ENCODE measurements around the gene CUL1. TPM values are rescaled to one million over a fixed set of nuclear protein-coding genes. Genes with fewer than 3 reads are reported as not detected.

Gene CUL1
- total RNA-seq, 2 donors from 2014 or later: 47.0 to 60.0 TPM

GRCh38 chr7:148670807-148671206 lies 27.9 kb upstream of the CUL1 start:
- no peaks in the 10 kb centered on the region for H3K27me3 ChIP-seq (replicated peaks; ENCODE audit: insufficient read depth)
- H3K4me1 ChIP-seq (ENCODE audit: control insufficient read depth in 1 of 2, low read depth in 2 of 2): no peaks in the 10 kb centered on the region
- no peak overlapping the region for H3K27ac ChIP-seq
- ATAC-seq (ENCODE audit: insufficient number of reproducible peaks, low FRiP score, low read depth): no peak
- no peak for TF ChIP-seq CTCF (IDR thresholded peaks at IDR 0.05)
- H3K36me3 ChIP-seq: no peaks in the 10 kb centered on the region
- DNase-seq (ENCODE audit: low spot score): no peak
- no peaks in the 10 kb centered on the region for H3K9me3 ChIP-seq
- no peak overlapping the region for H3K4me3 ChIP-seq

- no peaks in the 10 kb centered on the region for H3K9me3 ChIP-seq
- ATAC-seq (ENCODE audit: insufficient number of reproducible peaks, low FRiP score, low read depth) (no peak), DNase-seq (ENCODE audit: low spot score) (no peak)
- no peak overlapping the region for H3K4me3 ChIP-seq
- no peak overlapping the region for H3K27ac ChIP-seq
- H3K36me3 ChIP-seq: no peaks in the 10 kb centered on the region
- TF ChIP-seq CTCF (IDR thresholded peaks at IDR 0.05): no peak
- no peaks in the 10 kb centered on the region for H3K4me1 ChIP-seq (ENCODE audit: control insufficient read depth in 1 of 2, low read depth in 2 of 2)
- H3K27me3 ChIP-seq (replicated peaks; ENCODE audit: insufficient read depth): no peaks in the 10 kb centered on the region
These were observed 26.7 kb upstream of the CUL1 start for GRCh38 chr7:148672041-148672440.

- ATAC-seq (ENCODE audit: insufficient number of reproducible peaks, low FRiP score, low read depth): no peak
- Histone ChIP-seq H3K4me3 (no peak overlapping the region), H3K9me3 (no peaks in the 10 kb centered on the region), H3K4me1 (ENCODE audit: control insufficient read depth in 1 of 2, low read depth in 2 of 2) (no peaks in the 10 kb centered on the region), H3K36me3 (no peaks in the 10 kb centered on the region), H3K27ac (no peak overlapping the region), H3K27me3 (replicated peaks; ENCODE audit: insufficient read depth) (no peaks in the 10 kb centered on the region)
- no peak for TF ChIP-seq CTCF (IDR thresholded peaks at IDR 0.05)
- DNase-seq (ENCODE audit: low spot score): no peak
These were observed 24.0 kb upstream of the CUL1 start for GRCh38 chr7:148674689-148675088.

- Histone ChIP-seq H3K4me1 (ENCODE audit: control insufficient read depth in 1 of 2, low read depth in 2 of 2) (no peaks in the 10 kb centered on the region), H3K27me3 (replicated peaks; ENCODE audit: insufficient read depth) (no peaks in the 10 kb centered on the region), H3K36me3 (no peaks in the 10 kb centered on the region), H3K27ac (no peak overlapping the region), H3K9me3 (no peaks in the 10 kb centered on the region), H3K4me3 (no peak overlapping the region)
- TF ChIP-seq CTCF (IDR thresholded peaks at IDR 0.05): no peak
- DNase-seq (ENCODE audit: low spot score): no peak
- ATAC-seq (ENCODE audit: insufficient number of reproducible peaks, low FRiP score, low read depth): no peak
These were observed 22.4 kb upstream of the CUL1 start for GRCh38 chr7:148676291-148676690.

GRCh38 chr7:148681821-148682220 lies 16.9 kb upstream of the CUL1 start:
- ATAC-seq (ENCODE audit: insufficient number of reproducible peaks, low FRiP score, low read depth) (no peak), DNase-seq (ENCODE audit: low spot score) (no peak)
- Histone ChIP-seq H3K27ac (no peak overlapping the region), H3K27me3 (replicated peaks; ENCODE audit: insufficient read depth) (no peaks in the 10 kb centered on the region), H3K4me1 (ENCODE audit: control insufficient read depth in 1 of 2, low read depth in 2 of 2) (no peaks in the 10 kb centered on the region), H3K9me3 (peaks cover 4% of the 10 kb centered on the region), H3K36me3 (no peaks in the 10 kb centered on the region), H3K4me3 (no peak overlapping the region)
- TF ChIP-seq CTCF (IDR thresholded peaks at IDR 0.05): no peak
